ENCODE results near the gene LRRC28.

Gene LRRC28

DNA sequence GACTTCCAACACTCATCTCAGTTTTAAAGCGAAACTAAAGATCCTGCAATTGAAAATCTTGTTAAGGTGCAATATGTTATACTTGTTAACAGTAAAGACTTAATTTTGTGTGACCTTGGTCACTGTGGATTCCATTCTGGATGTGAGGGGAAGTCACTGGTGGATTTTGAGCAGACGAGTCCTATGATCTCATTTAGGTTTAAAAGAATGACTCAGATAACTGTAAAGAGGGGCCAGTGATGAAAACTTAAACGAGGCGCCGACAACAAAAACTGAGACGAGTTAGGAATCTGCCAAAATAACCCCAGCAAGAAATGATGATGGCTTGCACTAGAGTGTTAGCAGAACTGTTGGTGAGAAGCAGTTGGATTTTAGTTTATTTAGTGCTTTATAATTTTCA lies 56.5 kb downstream of the LRRC28 start:
- DNase-seq: no peak

DNA sequence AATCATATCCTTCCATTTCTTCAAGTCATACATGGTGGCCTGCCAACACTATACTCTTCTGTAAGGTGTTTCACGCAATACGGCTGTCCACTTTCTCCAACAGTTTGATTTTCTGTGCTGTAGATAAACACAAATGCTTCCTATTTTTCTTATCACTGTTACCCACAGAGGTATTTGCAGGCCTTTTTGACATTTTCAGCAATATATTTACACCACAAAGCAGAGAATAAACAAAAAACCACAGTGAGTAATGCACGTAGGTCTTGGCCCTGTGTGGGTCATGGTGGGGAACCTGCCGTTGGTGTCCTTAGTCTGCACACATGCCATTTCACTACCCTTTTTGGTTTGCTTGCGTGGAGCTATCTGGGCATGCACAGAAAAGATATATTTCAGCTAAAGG lies 59.5 kb downstream of the LRRC28 start:
- DNase-seq: no peak

DNA sequence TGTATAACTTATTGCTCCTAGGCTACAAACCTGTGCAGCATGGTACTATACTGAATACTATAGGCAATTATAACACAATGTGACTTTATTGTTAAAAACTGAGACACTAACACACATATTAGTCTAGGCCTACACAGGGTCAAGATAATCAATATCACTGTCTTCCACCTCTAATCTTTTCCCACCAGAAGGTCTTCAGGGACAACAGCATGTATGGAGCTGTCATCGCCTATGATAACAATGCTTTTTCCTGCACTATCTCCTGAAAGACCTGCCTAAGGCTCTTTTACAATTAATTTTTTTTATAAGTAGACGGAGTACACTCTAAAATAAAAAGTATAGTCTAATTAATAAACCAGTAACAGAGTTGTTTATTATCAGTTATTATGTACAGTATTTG lies 60.9 kb downstream of the LRRC28 start:
- no peak for DNase-seq

DNA sequence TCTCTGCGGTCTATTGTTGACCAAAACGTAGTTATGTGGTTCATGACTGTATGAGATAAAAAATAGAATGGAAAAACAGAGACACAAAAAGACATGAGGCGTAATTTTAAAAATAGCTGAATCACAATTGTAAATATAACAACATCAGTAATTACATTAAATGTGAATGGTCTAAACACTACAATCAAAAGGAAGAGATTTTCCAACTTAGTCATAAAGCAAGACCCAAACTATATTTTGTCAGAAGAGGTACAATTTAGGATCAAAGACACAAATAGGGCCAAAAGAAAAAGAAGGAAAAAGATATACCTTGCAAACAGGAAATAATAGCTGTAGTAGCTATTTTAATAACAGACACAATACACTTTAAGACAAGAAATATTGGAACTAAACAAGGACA lies 61.5 kb downstream of the LRRC28 start:
- no peak for DNase-seq

DNA sequence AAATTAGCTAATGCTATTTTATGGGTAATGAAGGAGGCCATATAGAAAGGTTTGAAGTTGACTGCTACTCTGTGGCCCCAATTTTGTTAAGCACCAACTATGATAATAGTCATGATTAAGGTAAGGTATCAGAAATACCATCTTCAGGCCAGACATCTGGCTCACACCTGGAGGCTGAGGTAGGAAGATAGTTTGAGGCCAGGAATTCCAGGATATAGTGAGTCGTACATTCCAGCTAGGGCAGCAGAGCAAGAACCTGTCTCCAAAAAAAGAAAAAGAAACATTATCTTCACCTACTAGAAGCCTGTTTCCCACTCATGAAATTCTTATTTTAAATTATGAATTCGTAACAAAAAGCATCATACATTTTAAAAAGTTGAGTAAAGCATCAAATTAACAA lies 64.4 kb downstream of the LRRC28 start:
- no peak for DNase-seq

DNA sequence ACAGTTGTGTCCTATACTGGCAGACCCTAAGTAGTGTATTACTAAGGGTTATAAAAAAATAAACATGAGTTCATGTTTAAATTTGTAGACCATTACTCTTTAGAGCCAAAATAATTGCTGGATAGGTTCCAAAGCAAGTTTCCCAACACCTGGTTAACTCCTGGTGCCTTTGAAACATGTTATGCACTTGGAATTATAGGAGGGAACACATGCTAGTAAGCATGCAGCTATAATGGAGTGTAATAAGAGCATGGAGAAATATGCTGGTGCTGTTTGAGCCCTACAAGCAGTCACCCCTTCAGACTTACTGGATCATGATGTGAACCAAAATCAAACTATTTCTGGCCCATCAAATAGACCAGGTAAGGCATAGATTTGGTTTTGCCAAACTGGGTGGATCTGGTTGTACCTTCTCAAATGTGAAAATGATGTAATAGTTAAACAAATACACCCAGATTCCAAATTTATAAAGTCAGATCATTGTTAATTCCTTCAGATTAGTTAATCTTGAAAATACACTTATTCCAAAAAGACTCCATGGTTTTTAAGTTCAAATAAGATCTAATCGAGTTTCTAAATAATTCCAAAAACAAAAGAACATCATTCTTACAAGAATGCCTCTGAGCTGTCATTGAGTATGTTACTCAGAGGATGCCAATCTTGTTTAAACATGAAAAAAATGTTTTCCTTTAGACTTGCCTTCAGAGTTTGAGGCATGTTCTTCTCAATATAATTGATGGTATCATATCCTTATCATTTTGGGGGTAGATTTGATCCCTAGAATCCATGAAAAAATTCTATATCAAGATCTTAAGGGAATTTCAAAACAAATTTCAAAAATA lies 69.3 kb downstream of the LRRC28 start:
- no peak for DNase-seq

DNA sequence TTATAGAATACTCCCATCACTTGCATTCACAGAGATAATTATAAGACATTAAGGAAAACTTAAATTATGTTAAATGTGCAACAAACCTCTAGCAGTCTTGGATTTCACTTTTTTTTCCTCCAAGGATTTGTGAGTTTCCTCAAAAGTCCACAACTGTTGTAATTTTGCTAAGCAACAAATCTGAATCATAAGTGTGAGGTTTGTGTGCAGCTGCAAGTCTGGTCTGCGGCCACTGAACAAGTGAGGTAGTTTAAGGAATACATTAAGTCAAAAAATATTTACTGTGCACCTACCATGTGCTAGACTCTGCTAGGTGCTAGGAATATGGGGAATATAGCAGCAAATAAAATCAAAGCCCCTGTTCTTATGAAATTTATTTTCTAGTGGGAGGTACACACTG lies 70.2 kb downstream of the LRRC28 start:
- DNase-seq: no peak

DNA sequence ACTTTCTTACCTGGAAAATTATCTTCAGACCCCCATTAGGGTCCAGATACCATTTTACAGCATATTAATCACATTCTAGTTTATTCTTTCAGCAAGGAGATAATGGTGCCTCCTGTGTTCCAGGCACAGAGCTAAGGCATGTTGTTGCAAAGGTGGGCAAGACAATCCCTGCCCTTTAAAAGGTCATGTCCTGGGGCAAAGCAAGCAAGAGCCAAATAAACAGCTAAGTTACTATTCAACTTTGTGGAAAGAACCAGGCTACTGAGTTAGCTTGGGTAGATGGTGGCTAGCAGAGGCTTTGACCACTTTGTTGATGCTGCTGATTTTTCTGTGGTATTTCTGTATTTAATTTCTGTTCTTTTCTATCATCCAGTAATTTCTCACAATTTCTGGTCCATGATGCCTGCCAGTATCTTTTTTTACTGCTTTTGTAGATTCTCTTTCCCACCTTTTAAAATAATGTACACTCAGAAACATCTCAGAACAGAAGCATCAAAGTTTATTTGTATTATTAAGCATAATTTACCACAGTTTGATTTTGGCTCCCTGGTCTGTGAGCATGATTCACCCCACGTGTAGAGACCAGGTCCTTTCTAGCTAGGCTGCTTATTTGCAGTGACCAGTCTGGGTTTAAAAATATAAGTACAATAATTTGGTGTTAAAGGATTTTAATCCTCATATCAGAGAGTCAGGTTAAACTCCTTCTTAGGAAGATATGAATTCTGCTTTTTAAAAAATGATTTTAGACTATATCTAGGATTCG lies 71.5 kb downstream of the LRRC28 start:
- no peak for DNase-seq

DNA sequence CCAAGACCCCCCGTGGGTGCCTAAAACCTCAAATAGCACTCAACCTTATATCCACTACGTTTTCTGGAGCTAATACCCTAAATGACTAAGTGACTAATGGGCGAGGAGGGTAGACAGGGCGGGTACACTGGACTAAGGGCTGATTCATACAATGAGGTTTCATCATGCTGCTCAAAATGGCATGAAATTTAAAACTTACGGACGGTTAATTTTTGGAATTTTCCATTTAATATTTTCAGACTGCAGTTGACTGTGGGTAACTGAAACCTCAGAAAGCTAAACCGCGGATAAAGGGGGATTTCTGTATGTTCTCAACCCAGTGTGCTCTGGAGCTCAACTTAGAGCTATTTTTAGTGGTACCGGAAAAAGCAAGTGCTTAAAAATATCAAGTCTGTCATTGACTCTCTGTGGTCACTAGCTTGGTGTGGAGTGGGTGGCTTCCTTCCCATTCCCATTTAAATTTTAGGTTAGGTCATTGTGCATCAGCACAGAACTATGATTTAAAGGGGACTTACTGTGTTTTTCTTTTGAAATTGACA lies 72.9 kb downstream of the LRRC28 start:
- DNase-seq: no peak

DNA sequence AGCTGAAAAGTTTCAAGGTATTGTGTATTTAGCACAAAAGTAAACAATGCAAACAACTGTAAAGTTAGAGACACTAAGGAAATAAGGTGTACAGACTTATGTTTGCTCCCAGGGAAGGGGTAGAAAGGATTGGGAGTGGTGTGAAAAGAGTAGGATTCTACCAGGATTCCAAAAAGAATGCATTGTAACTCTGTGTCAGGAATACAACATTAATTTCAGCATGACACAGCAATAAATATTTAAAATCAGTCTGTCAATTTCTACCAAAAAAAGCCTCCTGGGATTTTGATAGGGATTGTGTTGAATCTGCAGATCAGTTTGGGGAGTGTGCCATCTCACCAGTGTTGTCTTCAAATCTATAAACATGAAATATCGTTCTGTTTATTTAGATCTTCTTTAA lies 73.4 kb downstream of the LRRC28 start:
- no peak for DNase-seq

DNA sequence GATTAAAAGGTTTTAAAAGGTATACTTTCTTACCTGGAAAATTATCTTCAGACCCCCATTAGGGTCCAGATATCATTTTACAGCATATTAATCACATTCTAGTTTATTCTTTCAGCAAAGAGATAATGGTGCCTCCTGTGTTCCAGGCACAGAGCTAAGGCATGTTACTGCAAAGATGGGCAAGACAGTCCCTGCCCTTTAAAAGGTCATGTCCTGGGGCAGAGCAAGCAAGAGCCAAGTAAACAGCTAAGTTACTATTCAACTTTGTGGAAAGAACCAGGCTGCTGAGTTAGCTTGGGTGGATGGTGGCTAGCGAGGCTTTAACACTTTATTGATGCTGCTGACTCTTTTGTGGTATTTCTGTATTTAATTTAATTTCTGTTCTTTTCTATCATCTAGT lies 75.0 kb downstream of the LRRC28 start:
- no peak for DNase-seq

DNA sequence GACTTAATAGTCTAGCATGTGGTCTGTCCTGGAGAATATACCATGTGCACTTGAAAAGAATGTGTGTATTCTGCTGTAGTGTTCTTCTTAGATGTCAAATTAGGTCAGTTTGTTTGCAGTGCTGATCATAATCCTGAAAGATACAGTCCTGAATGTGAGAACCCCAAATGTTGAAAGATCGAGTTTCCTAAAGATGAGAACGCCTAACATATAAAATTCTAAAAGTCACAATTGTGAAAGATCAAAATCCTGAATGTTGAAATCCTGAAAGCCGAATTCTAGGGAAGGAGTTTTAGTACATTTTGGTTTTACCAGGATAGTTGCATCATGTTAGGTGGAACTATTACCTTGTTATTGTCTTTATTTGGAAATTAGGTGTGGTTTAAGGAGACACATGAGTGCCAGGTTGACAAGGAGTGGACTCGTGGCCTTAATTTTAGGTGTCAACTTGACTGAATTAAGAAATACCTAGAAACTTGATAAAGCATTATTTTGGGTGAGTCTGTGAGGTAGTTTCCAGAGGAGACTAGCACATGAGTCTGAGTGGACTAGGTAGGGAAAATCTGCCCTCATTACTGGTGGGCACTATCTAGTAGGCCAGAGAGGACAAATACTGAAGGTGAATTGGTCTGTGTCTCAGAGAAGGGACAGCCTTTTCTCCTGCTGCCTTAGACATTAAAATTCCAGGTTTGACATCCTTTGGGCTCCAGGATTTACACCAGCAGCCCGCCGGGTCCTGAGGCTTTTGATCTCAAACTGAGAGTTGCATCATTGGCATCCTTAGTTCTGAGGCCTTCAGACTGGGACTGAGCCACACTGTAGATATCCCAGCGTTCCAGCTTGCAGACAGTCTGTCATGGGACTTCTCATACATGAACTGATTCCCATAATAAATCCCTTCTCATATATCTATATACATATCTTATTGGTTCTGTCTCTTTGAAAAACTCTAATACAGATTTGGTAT lies 77.1 kb downstream of the LRRC28 start:
- DNase-seq: no peak

DNA sequence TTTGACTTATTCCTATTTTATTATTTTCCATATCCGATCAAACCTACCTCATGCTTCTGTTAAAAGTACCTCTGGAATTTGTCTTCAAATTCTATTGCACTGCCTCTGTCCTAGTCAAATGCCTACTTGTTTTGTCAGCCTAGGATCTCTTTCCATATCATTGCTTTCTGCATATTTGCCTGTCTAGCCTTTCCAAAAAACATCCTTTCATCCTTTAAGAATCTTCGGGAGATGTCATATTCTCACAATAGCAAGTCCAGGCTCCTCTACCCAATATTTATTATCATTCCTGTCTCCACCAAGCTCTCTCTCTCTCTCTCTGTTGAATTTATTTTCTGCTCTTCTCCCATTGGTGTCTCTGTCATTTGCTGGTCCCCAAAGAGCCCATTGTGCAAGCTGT lies 80.1 kb downstream of the LRRC28 start:
- DNase-seq: no peak

DNA sequence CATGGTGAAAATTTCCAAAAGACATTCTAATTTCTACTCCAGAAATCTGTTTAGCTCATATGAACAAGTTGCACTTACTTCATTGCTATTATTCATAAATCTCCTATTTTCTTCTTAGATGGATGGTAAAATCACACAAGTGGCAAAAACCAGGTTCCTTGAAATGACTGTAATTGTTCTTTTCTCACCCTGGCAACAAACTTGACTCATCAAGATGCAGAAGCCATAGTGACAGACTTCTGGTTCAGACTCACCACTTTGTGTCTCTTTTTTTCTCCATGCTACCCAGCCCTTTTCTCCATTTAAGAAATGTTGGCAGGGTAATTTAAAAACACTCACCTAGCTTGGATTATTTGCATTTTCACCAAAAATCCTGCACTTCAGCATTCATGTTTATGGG lies 82.1 kb downstream of the LRRC28 start:
- DNase-seq: no peak

DNA sequence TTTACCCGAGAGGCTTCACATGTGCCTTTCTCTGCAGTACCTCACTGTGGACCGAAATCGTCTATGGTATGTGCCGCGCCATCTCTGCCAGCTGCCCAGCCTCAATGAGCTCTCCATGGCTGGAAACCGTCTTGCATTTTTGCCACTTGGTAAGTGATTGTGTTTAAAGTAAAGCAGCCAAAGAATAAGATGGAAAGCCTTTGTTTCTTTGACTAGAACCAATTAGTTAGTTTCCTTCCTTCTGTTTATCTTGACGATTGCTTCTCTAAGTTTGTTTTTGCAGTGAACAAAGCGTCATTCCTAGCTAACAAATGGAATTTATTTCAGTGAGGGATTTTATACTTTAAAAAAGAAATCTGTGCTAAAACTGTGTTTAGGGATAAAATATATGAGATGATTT lies 82.7 kb downstream of the LRRC28 start:
- DNase-seq: no peak

DNA sequence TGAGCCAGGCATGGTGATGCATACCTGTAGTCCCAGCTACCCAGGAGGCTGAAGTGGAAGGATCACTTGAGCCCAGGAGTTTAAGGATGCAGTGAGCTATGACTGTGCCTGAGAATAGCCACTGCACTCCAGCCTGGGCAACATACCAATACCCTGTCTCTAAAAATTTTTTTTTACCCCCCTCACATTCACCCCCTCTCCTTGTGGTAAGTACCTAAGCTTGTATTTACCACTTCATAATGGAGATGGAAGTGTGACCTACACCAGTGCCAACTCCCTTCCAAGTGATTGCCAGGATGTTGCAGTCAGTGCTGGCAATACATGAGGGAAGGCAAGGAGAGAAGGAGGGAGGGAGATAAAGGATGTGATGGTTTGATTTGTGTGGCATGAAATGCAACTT lies 84.2 kb downstream of the LRRC28 start:
- DNase-seq: no peak

DNA sequence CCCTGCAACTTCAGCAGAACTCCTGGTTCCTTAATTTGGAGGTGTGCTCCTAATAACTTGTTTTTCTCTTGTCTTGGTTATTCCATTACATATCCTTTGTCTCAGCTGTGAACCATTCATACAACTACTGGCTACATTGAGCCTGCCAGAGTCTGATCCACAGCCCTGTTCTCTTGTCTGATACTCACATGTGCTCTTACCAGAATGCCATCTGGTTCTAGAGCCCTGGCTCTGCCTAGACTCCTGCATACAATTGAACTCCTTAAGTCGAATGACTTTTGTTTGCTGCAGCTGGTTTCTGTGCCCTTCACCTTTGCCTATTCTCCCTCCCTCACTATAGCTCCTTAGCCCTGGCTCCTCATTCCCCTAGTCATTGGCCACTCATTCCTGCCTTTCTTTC lies 85.5 kb downstream of the LRRC28 start:
- DNase-seq: no peak

DNA sequence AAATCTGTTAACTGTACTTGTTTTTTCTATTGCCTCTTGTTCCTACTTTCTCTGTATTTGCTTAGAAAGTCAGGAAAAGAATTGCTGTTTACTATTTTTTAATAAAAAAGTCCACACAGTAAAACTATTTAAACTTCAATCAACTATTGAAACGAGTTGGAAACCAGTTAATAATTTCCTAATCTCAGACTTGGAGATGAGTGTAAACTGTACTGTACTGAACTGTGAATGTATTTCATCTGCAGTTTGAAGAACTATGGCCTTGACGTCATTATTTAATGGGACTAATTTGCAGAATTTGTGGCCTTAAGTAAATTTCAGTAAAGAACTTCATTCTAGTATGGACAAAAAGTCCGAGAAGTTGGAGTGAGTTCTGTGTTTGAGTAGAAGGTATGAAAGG lies 89.1 kb downstream of the LRRC28 start:
- no peak for DNase-seq

DNA sequence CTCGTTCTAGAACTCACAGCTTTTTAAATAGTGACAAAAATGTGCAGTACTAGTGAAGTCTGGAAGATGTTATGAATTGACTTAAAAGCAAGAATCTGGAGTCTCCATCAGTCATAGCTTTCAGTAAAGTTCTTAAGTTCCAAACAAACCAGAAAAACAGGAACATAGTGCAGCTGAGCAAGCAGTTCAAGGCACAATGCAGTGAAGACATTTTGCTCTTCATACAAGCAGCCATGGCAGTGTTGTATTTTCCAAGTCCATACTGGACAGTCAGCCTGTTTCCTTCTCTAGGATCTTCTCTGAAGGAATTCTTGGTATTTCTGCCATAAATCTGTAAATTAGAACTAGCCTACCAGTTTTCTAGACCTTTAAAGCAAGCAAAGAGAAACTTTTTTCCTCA lies 90.5 kb downstream of the LRRC28 start:
- no peak for DNase-seq

DNA sequence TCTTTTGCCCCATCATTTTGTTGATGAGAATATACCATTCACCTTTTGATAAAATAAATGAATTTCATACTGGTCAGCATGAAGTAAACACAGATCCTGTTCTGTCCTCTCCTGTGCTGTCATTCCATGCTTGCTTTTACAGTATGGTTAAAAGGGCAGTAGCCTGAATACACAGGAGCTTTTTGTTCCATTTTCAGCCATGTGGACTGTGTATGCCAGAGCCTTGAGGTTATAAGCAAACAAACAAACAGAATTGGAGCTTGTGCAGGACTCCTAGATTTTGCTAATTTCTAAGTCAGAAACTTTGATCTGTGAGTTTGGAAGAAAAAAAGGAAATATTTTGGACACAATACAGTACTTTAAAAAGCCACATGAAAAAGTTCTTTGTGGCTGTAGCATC lies 91.9 kb downstream of the LRRC28 start:
- DNase-seq: no peak

DNA sequence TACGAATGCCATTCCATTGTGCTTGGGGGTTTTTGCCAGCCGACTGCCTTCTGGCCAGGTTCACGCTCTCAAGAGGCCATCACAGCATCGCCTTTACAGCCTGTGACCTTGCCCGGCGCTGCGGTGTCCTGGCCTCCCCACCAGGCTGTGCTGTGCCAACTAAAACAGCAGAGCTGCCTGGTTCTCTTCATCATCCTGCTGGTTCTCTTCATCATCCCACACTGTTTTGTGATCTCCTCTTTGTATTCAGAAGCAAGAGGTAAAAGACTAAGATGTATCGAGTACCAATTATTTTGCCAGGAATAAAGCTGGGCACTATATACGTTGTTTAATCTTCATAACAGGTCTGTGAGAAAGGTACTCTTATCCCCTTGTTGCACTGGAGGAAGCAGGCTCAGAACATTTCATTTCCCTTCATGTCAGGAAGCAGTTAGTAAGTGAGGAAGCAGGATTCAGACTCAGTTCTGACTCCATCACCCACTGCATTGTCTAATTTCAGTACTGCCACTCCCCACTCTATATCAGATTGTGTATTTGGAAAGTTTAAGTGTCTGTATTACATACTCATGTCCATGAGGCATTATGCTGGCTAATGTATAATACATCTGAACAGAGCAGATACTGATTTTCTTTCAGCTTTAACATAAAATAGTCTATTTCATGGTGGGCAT lies 92.7 kb downstream of the LRRC28 start:
- no peak for DNase-seq

DNA sequence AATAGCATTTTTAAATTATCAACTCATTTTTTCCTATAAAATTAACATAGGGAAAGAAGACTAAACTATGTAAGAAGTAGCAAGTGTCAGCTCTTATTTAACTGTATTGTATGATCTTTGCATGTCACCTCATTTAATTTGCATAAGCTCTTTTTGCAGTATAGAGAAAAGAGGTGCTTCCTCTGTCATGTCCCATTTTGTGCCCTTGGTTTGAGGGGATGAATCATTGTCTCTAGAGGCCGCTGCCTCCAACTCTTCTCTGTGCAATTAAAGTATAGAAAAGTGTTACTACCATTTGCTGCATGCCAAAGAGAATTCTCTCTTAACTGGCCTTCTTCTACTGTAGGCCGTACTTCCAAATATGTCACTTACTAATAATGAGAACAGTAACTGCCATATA lies 93.4 kb downstream of the LRRC28 start:
- no peak for DNase-seq

DNA sequence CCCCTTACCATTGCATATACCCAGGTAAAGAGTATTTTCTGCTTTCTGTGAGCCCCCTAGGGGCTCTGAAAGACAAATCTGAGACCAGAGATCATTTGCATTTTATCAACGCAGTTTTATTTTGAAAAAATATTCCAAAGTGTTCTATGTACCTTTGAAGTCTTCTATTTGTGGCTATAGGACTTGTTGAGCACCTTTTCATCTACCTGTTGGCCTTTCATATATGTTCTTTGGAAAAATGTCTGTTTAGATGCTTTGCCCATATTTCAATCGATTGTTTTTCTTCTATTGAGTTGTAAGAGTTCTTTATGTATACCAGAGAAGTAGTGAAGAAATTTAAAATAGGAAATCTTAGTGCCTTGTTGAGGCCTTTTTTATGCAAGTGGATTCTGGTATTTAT lies 94.0 kb downstream of the LRRC28 start:
- DNase-seq: no peak

Data from RPMI8226 (cell line).